Measurements from ENCODE around the gene ABHD2. TPM values are rescaled to one million over a fixed set of nuclear protein-coding genes. Genes with fewer than 3 reads are reported as not detected.
"Not testable (repeated sequence)": the region's sequence is repeated elsewhere in the genome, so short reads cannot be mapped to it uniquely, and the experiment has no call there.

ABHD2 gene
- total RNA-seq, 1 experiment from 2014 or later, result 181 TPM

DNA sequence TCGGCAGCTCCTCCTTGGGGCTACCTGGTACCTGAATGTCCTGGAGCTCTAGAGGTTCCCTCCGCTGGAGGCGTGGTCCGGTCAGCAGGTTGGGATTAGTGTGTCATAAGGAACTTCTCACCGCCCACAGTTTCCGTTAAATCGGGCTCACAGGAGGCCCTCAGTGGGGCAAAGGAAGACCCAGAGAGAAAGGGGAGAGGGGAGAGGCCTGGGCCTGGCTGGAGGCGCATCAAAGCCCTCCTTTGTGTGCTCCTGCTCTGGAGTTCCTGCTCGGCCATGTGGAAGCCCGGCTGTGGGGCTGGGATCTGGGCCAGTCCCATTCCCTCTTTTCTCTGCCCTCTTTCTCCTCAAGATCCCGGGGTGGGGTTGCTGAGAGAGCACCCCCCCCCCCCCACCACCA, 133.3 kb downstream of the ABHD2 start, which contains the start of gene RLBP1:
TSS of gene RLBP1 (minus strand) at position 37 of the 400 bp plus-strand sequence. CDS start 2,604 bp downstream, outside the sequence.
- DNase-seq (ENCODE audit: low spot score), result no peak

DNA sequence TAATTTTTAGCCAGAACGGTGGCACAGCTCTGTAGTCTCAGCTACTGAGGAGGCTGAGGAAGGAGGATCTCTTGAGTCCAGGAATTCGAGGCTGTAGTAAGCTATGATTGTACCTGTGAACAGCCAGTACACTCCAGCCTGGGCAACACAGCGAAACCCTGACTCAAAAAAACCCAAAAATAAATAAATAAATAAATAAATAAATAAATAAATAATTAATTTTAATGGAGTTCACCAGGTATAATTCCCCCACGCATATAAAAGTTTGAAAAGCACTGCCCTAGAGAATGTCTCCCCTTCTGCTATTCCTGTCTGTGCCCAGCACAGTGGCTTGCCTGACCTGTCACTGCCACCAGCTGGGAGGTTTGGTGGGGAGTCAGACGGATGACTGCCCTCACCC, 137.3 kb downstream of the ABHD2 start:
- no peak for DNase-seq (ENCODE audit: low spot score)

DNA sequence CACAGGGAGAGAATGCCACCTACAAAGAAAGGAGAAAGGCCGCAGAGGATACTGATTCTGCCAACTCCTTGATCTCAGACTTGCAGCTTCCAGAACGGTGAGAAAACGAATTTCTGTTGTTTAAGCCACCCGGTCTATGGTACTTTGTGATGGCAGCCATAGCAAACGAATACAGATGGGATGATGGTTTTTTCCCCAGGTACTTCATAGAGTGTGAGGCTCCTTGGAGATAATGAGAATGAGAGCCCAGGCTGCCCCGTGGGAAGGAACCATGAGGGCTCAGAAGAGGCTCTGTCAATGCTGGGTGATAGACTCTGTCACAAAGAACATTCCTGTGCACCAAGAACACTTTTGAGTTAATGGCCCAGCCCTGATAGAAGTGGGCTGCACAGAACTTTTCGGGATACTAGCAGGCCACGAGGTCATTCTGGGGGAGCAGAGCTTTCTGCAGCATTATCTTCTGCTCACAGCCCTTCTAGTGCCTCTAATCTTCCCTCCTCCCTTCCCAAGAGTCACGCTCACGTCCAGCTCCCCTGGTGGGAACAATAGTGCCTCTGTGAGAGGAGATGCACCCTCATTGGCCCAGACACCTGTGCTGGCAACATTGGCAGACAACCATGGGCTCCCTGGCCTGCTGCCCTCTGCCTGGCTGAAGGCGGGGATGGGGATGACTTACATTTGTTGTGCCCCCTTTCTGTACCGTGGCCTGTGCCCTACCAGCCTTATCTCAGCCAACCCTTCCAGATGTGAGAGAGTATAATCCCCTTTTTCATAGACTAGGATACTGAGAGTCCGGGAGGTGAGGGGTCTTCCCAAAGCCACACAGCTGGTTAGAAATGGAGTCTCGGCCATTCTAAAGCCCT, 138.3 kb downstream of the ABHD2 start:
- DNase-seq (ENCODE audit: low spot score), result no peak

DNA sequence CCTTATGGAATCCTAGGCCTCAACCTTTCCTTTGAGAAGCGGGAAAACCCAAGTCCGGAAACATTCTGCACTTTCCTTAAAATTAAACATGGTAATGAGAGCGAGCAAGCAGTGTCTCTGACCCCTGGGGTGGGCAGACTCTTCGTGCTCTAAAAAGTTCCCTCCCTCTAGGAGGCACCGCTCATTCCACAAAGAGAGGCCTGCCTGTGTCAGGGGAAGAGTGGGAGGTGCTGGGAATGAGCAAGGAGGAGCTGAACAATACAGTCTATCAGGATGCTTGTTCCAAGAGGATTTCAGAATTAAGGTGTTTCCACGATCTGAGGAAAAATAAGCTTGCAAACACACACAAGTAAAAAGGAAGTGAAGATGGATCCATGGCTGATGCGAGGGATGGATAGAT, 139.2 kb downstream of the ABHD2 start:
- no peak for DNase-seq (ENCODE audit: low spot score)

DNA sequence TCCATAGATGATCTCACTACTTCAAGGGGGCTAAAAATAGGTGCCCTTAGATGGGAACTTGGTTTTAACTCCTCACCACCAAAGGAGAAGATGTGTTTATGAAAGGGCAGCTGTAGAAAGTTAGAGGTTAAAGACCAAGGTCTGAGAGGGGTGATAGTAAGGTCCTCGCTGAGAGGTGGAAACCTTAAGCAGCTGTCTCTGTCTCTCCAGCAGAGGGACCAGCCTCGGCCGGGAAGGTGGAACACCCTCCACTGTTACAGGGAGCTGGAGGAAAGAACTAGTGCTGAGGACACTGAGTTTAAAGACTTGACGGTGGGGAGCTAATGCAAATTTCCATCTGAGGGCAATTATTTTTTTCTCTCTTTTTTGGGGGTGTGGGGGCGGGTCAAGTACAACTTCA, 142.0 kb downstream of the ABHD2 start:
- no peak for DNase-seq (ENCODE audit: low spot score)

DNA sequence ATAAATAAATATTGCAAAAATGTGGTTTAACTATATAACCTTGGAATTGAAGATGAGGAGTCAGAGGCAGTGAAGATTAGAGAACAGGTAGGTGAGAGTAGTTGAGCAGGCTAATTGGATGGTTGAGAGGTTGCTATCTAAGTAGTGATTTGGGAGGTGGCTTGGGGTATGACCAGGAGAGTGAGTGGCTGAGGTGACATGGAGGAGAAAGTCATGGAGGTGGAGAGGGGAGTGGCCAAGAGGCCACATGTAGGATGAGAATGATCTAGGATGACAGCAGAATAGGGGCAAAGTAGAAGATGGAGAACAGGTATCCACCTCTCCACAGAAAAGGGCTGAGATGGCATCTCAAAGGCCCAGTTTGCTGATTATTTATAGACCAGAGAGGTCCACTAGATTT, 143.6 kb downstream of the ABHD2 start:
- DNase-seq (ENCODE audit: low spot score), result no peak

DNA sequence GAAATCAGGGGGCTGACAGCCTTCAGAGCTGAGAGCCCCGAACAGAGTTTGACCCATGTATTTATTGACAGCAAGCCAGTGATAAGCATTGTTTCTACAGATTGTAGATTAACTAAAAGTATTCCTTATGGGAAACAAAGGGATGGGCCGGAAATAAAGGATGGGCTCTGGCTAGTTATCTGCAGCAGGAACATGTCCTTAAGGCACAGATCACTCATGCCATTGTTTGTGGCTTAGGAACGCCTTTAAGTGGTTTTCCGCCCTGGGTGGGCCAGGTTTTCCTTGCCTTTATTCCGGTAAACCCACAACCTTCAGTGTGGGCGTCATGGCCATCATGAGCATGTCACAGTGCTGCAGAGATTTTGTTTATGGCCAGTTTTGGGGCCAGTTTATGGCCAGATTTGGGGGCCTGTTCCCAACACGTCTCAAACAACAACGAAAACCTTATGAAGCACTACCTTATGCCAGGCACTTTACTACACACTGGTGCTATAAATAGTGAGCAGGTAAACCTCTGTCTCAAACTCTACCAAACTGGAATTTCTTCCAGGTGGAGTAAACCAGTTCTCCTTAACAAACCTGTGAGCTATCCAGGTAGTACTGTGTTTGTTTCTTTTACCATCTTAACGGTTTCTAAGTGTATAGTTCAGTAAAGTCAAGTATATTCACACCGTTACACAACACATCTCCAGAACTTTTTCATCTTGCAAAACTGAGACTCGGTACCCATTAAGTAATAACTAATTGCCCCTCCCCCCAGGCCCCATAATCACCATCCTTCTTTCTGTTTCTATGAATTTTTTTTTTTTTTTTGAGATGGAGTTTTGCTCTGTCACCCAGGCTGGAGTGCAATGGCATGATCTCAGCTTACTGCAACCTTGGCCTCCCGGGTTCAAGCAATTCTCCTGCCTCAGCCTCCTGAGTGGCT, 151.9 kb downstream of the ABHD2 start:
- not testable (repeated sequence) for DNase-seq (ENCODE audit: low spot score)

DNA sequence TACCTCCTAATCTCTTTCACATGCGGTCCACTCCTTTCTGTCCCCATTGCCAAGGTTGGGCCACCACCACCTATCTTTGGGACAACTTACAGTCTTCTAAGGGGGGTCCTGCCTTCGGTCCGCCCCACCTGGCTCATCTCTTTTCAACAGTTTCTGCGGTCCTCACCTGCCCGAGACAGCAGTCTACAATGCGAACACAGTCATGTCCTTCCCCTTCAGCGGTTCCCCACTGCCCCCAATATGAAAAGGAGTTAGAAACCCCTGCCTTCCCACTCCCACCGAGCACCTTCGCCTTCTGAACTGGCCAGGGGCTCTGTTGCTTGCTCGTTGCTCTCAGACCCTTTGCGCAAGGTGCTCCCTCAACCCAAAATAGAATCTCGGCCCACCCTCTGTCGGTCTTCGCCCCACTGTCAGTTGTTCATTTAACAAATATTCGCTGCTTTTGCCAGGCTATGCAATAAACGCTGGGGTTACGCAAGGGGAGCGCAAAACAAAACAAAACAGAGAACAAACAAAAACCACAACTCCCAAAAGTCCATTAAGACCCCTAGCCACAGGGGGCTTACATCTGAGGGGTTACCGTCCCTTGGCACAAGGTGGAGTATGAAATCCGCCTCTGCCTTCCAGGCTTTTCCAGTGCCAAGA, 154.9 kb downstream of the ABHD2 start:
- no peak for DNase-seq (ENCODE audit: low spot score)

DNA sequence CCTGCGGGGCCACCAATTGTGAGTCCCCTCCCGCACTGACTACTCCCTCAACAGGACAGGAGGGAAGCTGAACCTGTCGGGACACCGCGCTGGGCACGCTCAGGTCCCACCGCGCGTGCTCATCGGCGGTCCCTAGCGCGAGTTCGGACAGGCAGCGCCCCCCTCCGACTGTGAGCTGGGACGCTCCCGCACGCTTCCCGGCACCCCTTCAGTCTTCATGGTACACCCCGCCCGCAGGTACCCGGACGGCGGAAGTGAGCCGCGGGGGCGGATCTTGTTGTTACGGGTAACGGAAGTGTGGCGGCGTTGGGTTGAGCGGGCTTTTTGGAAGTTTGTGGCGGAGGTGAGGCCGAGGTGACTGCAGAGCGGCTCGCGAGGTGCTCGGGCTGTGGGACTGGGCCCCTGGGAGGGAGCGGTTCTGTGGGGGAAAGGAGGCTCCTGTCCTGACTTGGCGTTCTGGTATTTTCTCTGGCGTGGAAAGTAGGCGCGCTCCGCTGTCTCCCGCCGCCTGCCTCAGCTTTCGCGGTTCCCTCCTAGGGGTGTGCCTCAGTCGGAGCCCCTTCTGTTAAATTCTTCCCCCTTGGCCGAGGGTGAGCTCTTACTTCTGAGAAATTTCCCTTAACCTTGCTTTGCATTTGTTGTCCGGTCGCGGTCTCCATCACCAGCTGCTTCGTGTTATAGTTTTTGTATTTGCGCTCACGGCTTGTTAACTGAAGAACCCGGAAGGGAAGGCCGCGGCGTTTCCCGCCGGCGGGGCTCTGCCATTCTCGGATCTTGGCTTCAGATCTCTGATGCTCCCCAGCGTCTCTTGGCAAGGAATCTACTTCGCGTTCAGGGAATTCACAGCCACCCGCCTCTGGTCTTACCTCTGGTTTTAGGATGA, 155.7 kb downstream of the ABHD2 start, which contains the start of gene FANCI:
TSS of gene FANCI (plus strand) at position 289 of the 883 bp plus-strand sequence. CDS start 3,669 bp downstream, outside the sequence.
- peak; percentile 97 for DNase-seq (ENCODE audit: low spot score)

DNA sequence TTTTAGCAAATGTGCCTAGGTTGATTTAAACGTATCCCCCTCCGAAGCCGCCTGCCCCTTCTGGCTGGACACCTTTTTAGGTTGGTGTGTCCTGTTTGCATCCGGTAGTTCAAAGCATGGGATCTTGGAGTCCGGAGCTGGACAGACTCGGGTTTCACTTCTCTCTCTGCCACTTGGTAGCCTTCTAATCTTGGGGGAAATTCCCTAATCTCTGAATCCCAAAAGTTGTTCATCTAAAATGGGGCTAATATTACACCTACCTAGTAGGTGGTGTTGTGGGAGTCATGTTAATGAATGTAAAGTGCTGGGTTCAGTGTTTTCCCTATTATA, 156.3 kb downstream of the ABHD2 start:
- no peak for DNase-seq (ENCODE audit: low spot score)

DNA sequence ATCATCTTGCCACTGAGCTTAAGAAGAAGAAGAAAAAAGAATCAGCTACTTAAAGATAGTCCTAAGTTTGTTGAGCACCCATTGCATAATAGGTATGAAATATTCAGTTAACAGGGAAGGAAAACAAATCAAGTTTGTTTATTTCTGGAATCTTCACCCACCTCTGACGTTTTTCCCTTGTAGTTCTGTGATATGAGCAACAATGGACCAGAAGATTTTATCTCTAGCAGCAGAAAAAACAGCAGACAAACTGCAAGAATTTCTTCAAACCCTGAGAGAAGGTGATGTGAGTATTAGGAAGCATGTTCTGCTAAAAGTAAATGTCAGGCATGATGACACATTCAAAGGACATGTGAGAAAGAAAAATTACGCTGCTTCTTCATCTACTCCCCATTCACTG, 159.2 kb downstream of the ABHD2 start:
- DNase-seq (ENCODE audit: low spot score), result no peak

DNA sequence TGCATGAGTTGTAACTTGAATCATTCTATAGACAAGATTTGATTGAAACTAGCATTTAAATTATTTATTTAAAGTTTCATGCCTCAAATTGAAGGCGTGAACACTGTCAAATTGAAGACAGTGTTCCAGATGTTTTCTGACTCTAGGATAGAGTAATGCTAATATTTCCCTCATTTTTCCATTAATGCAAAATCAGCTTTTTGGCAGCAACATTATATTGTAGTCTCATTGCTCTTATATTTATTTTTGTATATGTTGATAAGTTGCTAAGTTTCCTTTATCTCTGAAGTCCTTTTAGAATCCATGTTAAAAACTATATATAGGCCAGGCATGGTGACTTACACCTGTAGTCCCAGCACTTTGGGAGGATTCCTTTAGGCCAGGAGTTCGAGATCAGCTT, 160.3 kb downstream of the ABHD2 start:
- no peak for DNase-seq (ENCODE audit: low spot score)

DNA sequence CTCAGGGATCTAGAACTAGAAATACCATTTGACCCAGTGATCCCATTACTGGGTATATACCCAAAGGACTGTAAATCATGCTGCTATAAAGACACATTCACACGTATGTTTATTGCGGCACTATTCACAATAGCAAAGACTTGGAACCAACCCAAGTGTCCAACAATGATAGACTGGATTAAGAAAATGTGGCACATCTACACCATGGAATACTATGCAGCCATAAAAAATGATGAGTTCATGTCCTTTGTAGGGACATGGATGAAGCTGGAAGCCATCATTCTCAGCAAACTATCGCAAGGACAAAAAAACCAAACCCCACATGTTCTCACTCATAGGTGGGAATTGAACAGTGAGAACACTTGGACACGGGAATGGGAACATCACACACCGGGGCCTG, 161.9 kb downstream of the ABHD2 start:
- not testable (repeated sequence) for DNase-seq (ENCODE audit: low spot score)

Small RNA genes lying within 50 kb of the gene (small RNA-seq; reads per million reads assigned to genes)
- not detected for gene RNU7-195P

Other genes with a start within 250 kb of the ABHD2 start
- gene HAPLN3, start 192.9 kb upstream of the ABHD2 start, total RNA-seq (2014; rRNA removed; shearing (Covaris generic)), result 1.2 and 2.3 TPM in 2 replicates
- 27.0 and 38.1 TPM in 2 replicates for gene MFGE8, start 175.1 kb upstream of the ABHD2 start, total RNA-seq (2014; rRNA removed; shearing (Covaris generic))
- 0.18 TPM in 1 of 2 replicates, not detected in the other for gene RLBP1, start 133.1 kb downstream of the ABHD2 start, total RNA-seq (2014; rRNA removed; shearing (Covaris generic))
- 44.4 and 59.1 TPM in 2 replicates for gene FANCI, start 155.5 kb downstream of the ABHD2 start, total RNA-seq (2014; rRNA removed; shearing (Covaris generic))
- 159 and 161 TPM in 2 replicates for gene POLG, start 246.4 kb downstream of the ABHD2 start, total RNA-seq (2014; rRNA removed; shearing (Covaris generic))

Measured in HT-29 (cell line).